NCI-H146 treated with DMSO at 0.1 percent for 48 hours (cell line): ENCODE results near the gene R3HCC1L.
A peak's percentile ranks its signal among the peaks of the same experiment; 100 is the strongest.
"Not testable (repeated sequence)": the region's sequence is repeated elsewhere in the genome, so short reads cannot be mapped to it uniquely, and the experiment has no call there.

Source experiments
- DNase-seq: peaks from one replicate; lab custom pipeline; 2025; ENCODE audit not compliant: unreplicated experiment; lab: John Stamatoyannopoulos, UW

Gene R3HCC1L

GRCh38 chr10:98226508-98227144 is 92.2 kb downstream of the R3HCC1L start:
- DNase-seq = no peak

GRCh38 chr10:98227713-98228112 is 93.3 kb downstream of the R3HCC1L start:
- not testable (repeated sequence) for DNase-seq

- not testable (repeated sequence) for DNase-seq
Measured at GRCh38 chr10:98228266-98228665, 93.8 kb downstream of the R3HCC1L start.

- DNase-seq = no peak
Measured at GRCh38 chr10:98231417-98231816, 97.0 kb downstream of the R3HCC1L start.

- no peak for DNase-seq
Measured at GRCh38 chr10:98235846-98236245, 101.4 kb downstream of the R3HCC1L start.

GRCh38 chr10:98236862-98237261 is 102.4 kb downstream of the R3HCC1L start:
- no peak for DNase-seq

- DNase-seq = no peak
Measured at GRCh38 chr10:98238391-98238790, 103.9 kb downstream of the R3HCC1L start.

GRCh38 chr10:98240524-98240923 is 106.1 kb downstream of the R3HCC1L start:
- DNase-seq = no peak

GRCh38 chr10:98242823-98243222 is 108.4 kb downstream of the R3HCC1L start:
- DNase-seq = peak; percentile 3

GRCh38 chr10:98244141-98244540 is 109.7 kb downstream of the R3HCC1L start:
- DNase-seq = no peak

GRCh38 chr10:98244586-98244985 is 110.1 kb downstream of the R3HCC1L start:
- DNase-seq = no peak

GRCh38 chr10:98246911-98247805 is 112.7 kb downstream of the R3HCC1L start:
- no peak for DNase-seq

- DNase-seq = no peak
Measured at GRCh38 chr10:98248018-98248417, 113.6 kb downstream of the R3HCC1L start.

GRCh38 chr10:98249134-98249533 is 114.7 kb downstream of the R3HCC1L start:
- peak; percentile 9 for DNase-seq

- no peak for DNase-seq
Measured at GRCh38 chr10:98251399-98251798, 116.9 kb downstream of the R3HCC1L start.

GRCh38 chr10:98252464-98252863 is 118.0 kb downstream of the R3HCC1L start:
- no peak for DNase-seq

- no peak for DNase-seq
Measured at GRCh38 chr10:98253499-98253898, 119.0 kb downstream of the R3HCC1L start.

- no peak for DNase-seq
Measured at GRCh38 chr10:98254234-98254974, 119.9 kb downstream of the R3HCC1L start.

GRCh38 chr10:98255146-98255877 is 120.9 kb downstream of the R3HCC1L start:
- DNase-seq = no peak

GRCh38 chr10:98256692-98257091 is 122.2 kb downstream of the R3HCC1L start:
- no peak for DNase-seq

- no peak for DNase-seq
Measured at GRCh38 chr10:98257198-98257597, 122.7 kb downstream of the R3HCC1L start.
